ENCODE measurements around the gene MATR3. TPM values are rescaled to one million over a fixed set of nuclear protein-coding genes. Genes with fewer than 3 reads are reported as not detected.

The MATR3 gene
- total and polyA plus RNA-seq, 2 of the 4 experiments (the other 2 are of a cell fraction) = 81.4 to 367 TPM

DNA sequence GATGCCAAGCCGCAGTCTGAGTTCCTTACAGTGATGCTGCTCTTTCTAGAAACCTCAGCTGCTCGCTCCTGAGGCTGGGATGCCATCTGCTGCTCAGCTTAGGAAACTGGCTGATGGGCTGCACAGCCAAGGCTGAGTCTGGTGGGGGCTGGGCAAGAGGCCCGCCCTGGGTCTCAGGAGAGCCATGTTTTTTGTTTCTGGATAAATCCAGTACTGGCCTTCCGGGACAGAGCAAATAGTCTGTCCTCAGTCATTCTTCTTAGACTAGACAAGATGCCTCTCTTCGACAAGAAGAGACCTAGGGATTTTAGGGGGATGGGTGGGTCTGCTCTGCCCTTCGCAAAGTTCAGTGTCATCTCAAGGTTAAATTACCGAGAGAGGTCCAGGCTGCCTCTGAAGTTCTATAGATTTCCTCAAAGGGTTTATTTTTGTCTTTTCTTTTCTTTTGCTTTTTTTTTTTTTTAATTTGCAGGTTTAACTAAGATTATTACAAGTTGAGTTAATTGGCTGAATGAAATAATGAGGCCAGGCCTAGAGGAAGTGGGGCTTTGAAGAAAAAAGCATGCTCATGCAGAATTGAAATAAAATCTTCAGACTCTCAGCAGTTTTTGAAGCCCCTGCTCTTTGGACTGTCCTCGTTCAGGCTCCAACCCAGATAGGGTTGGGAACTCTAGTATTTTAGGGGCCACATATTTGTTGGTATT lies 30.6 kb upstream of the MATR3 start:
- Histone ChIP-seq H4K20me1 (ENCODE audit: insufficient read depth, low read length) (no peaks in the 10 kb centered on the region), H4K5ac (ENCODE audit: low read depth, low read length) (peak overlapping the region; percentile 4; the same call in 1 of the 2 replicates), H3K14ac (replicated peaks; ENCODE audit: low read depth, low read length) (no peak overlapping the region), H3K9me1 (ENCODE audit: insufficient read depth, low read length) (no peaks in the 10 kb centered on the region), H3K36me3 (ENCODE audit: control insufficient read depth, insufficient read depth, low read length) (no peaks in the 10 kb centered on the region), H3K4me2 (ENCODE audit: low read depth, low read length) (no peak overlapping the region), H3K4ac (ENCODE audit: low read depth, low read length) (no peak overlapping the region), H3K18ac (ENCODE audit: low read depth, low read length) (no peak overlapping the region), H3K9ac (ENCODE audit: low read depth, low read length) (no peak overlapping the region), H3K27me3 (ENCODE audit: control insufficient read depth, insufficient read depth, low read length) (peaks cover 6% of the 10 kb centered on the region; the same call in 1 of the 2 replicates), H2AFZ (replicated peaks; ENCODE audit: low read length, poor library complexity) (peak overlapping the region; percentile 75), H4K8ac (ENCODE audit: low read depth in 2 of 2, low read length in 2 of 2) (peak overlapping the region in 1 of 2 experiments; percentile 76; a peak in 2 of 4 replicates), H2BK5ac (ENCODE audit: low read depth, low read length, poor library complexity, severe bottlenecking) (no peak overlapping the region), H2AK5ac (ENCODE audit: low read depth, low read length) (no peak overlapping the region), H2BK20ac (ENCODE audit: low read depth, low read length) (no peak overlapping the region), H3K56ac (ENCODE audit: extremely low read depth, insufficient read depth, low read length) (no peak overlapping the region), H2BK15ac (ENCODE audit: low read depth, low read length) (no peak overlapping the region), H3K4me3 (ENCODE audit: insufficient read depth, low read depth, low read length) (no peak overlapping the region), H2AK9ac (replicated peaks; ENCODE audit: low read depth, low read length, poor library complexity) (no peak overlapping the region), H4K91ac (ENCODE audit: insufficient read depth, low read depth, low read length) (no peak overlapping the region), H3K4me1 (ENCODE audit: control insufficient read depth, insufficient read depth, low read length) (no peaks in the 10 kb centered on the region), H3K27ac (ENCODE audit: insufficient read depth, low read length) (no peak overlapping the region), H2BK120ac (ENCODE audit: low read depth, low read length) (no peak overlapping the region), H3K9me3 (ENCODE audit: control insufficient read depth, insufficient read depth, low read length) (no peaks in the 10 kb centered on the region), H3K79me1 (ENCODE audit: low read depth in 1 of 2, low read length in 2 of 2) (no peaks in the 10 kb centered on the region), H3K23ac (ENCODE audit: low read depth, low read length) (no peak overlapping the region)
- in situ Hi-C loops (cut with MboI; ENCODE audit: low sequenced_read_pairs) = loop anchor here (10.0 kb wide), 3 partner anchors 438 to 688 kb away; partner anchors contain the start of gene HSPA9
- TF ChIP-seq NFE2L2 (IDR thresholded peaks at IDR 0.05; ENCODE audit: low read depth, low read length) (peak; percentile 49; the same call in 1 of the 2 replicates), RAD21 (IDR thresholded peaks at IDR 0.05; ENCODE audit: low read length) (peak; percentile 100), CTCF (conservative IDR thresholded peaks at IDR 0.05; ENCODE audit: low read depth, low read length) (peak; percentile 98), MAFK (IDR thresholded peaks at IDR 0.05; ENCODE audit: low read depth, low read length) (no peak), POLR2A (IDR thresholded peaks at IDR 0.05; ENCODE audit: low read depth, low read length) (0 out of 2 replicates have a peak, but pooled peaks have one; percentile 47), MAZ (IDR thresholded peaks at IDR 0.05; ENCODE audit: borderline replicate concordance, low read depth, low read length) (no peak; the same call in 1 of the 2 replicates), BHLHE40 (IDR thresholded peaks at IDR 0.05; ENCODE audit: low read depth, low read length) (0 out of 2 replicates have a peak, but pooled peaks have one; percentile 9), SMC3 (IDR thresholded peaks at IDR 0.05; ENCODE audit: low read depth, low read length) (peak; percentile 99), MXI1 (IDR thresholded peaks at IDR 0.05; ENCODE audit: borderline replicate concordance, low read depth, low read length) (0 out of 2 replicates have a peak, but pooled peaks have one; percentile 26)
- dilution Hi-C loops (cut with HindIII; ENCODE audit: low sequenced_read_pairs, unreplicated experiment) = no loop called here
- peak; percentile 91 for DNase-seq
- peak; percentile 100 for ATAC-seq (ENCODE audit: low read depth)
- intact Hi-C loops (cut with micrococcal nuclease) = loop anchor here (1.0 to 10.0 kb wide), 6 partner anchors 158 to 684 kb away; partner anchors contain the start of gene CTNNA1
- no TSS peak for BruUV-seq (replicated peaks)
- CTCF ChIA-PET = interaction anchor here (0.6 to 1.5 kb wide), 9 partner anchors 9 to 622 kb away, joined by 3 to 5 read pairs (median 3); no protein-coding TSS in a partner anchor
- WGBS, 2 experiments (ENCODE audit: extremely low coverage in 2 of 2, insufficient read length in 1 of 2) = no CpG with 5 or more reads among the region's 8 CpGs
- POLR2A ChIA-PET (ENCODE audit: unreplicated experiment) = interaction anchor here (0.5 kb wide), 1 partner anchor 510 kb away, joined by 5 read pairs; no protein-coding TSS in a partner anchor

Measured in IMR-90 (cell line).